Esophagus squamous epithelium (tissue), 4 donors: ENCODE results near the gene MYO9A.

Experiments
- CTCF ChIP-seq, 6 experiments: fragments of 450-650 bp in 4 of 6; fragments of 200-600 bp in 2 of 6; sonication (generic) in 2 of 6; IDR thresholded peaks; one replicate each; pipeline ENCODE4 v1.5.1; 2016 to 2019; ENCODE audit warnings: antibody characterized with exemption in 6 of 6, mild to moderate bottlenecking in 4 of 6, moderate library complexity in 4 of 6
- POLR2A ChIP-seq, 4 donors: fragments of 450-650 bp; IDR thresholded peaks; one replicate each; pipeline ENCODE4 v1.6.1; 2017; ENCODE audit warnings: antibody characterized with exemption in 4 of 4, mild to moderate bottlenecking in 4 of 4, moderate library complexity in 3 of 4

GRCh38 chr15:71951134-71951533 is 166.8 kb downstream of the MYO9A start:
- TF ChIP-seq CTCF (IDR thresholded peaks at IDR 0.05) (no peak), POLR2A (IDR thresholded peaks at IDR 0.05) (no peak)
